Progenitor cell of endocrine pancreas (in vitro differentiated cells): ENCODE results near the gene USP11. TPM values are rescaled to one million over a fixed set of nuclear protein-coding genes. Genes with fewer than 3 reads are reported as not detected.
A peak's percentile ranks its signal among the peaks of the same experiment; 100 is the strongest.

Source experiments
- DNase-seq: peaks from one replicate; pipeline ENCODE4 v3.0.0; 2021; ENCODE audit warnings: low spot score; ENCODE audit not compliant: unreplicated experiment
- H3K27ac Mint-ChIP-seq: 2 replicates; pipeline ENCODE4 v1.8.0; 2021; ENCODE audit warnings: mild to moderate bottlenecking, moderate library complexity, mixed read lengths
- H3K27me3 Mint-ChIP-seq: 2 replicates; pipeline ENCODE4 v1.8.0; 2021; ENCODE audit warnings: mixed read lengths
- H3K36me3 Mint-ChIP-seq: 2 replicates; pipeline ENCODE4 v1.8.0; 2022; ENCODE audit warnings: mixed read lengths; ENCODE audit not compliant: insufficient read depth
- H3K4me1 Mint-ChIP-seq: 2 replicates; pipeline ENCODE4 v1.8.0; 2021; ENCODE audit warnings: low read depth, mixed read lengths
- H3K4me3 Mint-ChIP-seq: 2 replicates; pipeline ENCODE4 v1.8.0; 2021; ENCODE audit warnings: low read depth, mild to moderate bottlenecking, moderate library complexity, mixed read lengths
- H3K9me3 Mint-ChIP-seq: 2 replicates; pipeline ENCODE4 v1.8.0; 2021; ENCODE audit warnings: low read depth, mixed read lengths
- total RNA-seq: library from RNA; stranded (reverse); gene quantifications from 2 replicates; pipeline ENCODE4 v1.2.1, GENCODE V29; 2021
- TF ChIP-seq, protein P1 (sequence below): fragments of 200-600 bp; sonication (generic); IDR thresholded peaks from one replicate; pipeline ENCODE4 v1.5.0; 2021; ENCODE audit warnings: antibody characterized with exemption, mild to moderate bottlenecking; ENCODE audit not compliant: unreplicated experiment

The USP11 gene
- total RNA-seq, 1 donor from 2014 or later = 267 TPM

DNA sequence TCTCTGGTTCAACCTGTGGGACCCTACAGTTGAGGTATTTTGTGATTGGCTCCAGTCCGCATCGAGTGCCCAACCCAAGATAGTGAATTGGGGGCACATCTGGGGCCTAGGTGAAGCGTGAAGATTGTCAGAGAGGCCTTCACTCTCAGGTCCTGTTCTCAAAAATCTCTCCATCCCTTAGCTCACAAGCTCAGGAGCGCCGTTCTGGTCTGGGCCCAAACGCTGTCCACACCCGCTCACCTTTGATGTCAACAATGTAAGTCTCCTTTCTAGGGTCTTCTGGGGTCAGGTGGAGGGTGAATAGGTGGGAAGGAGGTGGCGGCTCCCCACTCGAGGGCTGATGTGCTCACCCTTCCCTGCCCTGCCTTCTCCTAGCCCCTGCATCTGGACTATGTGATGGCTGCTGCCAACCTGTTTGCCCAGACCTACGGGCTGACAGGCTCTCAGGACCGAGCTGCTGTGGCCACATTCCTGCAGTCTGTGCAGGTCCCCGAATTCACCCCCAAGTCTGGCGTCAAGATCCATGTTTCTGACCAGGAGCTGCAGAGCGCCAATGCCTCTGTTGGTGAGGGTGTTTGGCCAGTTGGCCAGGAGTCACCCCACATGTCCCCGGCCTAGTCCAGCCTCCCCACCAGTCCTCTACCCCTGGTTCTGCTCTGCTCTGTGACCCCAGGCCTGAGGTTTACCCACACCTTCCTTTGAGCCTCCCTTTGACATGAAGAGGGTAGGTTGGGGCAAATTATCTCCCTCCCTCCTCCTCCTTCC lies 22.0 kb upstream of the USP11 start:
- DNase-seq = no peak
- H3K36me3 Mint-ChIP-seq = peaks cover 44% of the 10 kb centered on the region
- no peaks in the 10 kb centered on the region for H3K27me3 Mint-ChIP-seq
- peaks cover 2% of the 10 kb centered on the region for H3K4me1 Mint-ChIP-seq
- H3K9me3 Mint-ChIP-seq = no peaks in the 10 kb centered on the region
- no peak overlapping the region for H3K27ac Mint-ChIP-seq
- no peak overlapping the region for H3K4me3 Mint-ChIP-seq
- TF ChIP-seq, protein P1, sequence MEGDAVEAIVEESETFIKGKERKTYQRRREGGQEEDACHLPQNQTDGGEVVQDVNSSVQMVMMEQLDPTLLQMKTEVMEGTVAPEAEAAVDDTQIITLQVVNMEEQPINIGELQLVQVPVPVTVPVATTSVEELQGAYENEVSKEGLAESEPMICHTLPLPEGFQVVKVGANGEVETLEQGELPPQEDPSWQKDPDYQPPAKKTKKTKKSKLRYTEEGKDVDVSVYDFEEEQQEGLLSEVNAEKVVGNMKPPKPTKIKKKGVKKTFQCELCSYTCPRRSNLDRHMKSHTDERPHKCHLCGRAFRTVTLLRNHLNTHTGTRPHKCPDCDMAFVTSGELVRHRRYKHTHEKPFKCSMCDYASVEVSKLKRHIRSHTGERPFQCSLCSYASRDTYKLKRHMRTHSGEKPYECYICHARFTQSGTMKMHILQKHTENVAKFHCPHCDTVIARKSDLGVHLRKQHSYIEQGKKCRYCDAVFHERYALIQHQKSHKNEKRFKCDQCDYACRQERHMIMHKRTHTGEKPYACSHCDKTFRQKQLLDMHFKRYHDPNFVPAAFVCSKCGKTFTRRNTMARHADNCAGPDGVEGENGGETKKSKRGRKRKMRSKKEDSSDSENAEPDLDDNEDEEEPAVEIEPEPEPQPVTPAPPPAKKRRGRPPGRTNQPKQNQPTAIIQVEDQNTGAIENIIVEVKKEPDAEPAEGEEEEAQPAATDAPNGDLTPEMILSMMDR = no peak

DNA sequence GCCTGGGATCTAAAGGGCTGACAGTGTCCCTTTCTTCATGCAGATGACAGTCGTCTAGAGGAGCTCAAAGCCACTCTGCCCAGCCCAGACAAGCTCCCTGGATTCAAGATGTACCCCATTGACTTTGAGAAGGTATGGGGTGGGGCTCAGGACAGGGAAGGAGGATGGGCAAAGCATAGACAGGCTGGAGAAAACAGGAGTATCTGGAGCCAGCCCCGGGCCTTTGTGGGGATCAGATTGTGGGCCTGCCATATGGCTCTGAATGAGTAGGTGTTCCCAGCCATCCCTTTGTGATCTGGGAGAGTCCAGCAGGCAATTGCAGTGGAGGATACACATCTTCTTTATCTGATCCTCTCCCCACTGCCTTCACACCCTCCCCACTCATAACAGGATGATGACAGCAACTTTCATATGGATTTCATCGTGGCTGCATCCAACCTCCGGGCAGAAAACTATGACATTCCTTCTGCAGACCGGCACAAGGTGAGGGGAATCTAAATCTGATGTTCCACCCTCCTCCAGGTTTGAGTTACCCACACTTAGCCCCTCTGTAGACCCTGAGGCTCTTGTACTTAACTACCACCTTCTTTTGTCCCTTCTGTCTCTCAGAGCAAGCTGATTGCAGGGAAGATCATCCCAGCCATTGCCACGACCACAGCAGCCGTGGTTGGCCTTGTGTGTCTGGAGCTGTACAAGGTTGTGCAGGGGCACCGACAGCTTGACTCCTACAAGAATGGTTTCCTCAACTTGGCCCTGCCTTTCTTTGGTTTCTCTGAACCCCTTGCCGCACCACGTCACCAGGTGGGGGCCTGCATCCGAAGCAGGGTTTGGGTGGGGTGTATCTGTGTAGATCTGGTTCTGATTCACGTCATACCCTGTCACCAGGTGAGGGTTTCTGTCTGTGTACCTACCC lies 20.2 kb upstream of the USP11 start:
- no peaks in the 10 kb centered on the region for H3K9me3 Mint-ChIP-seq
- H3K4me3 Mint-ChIP-seq = no peak overlapping the region
- H3K27ac Mint-ChIP-seq = peak overlapping the region; percentile 49
- TF ChIP-seq, protein P1 = no peak
- H3K4me1 Mint-ChIP-seq = peaks cover 17% of the 10 kb centered on the region
- no peaks in the 10 kb centered on the region for H3K27me3 Mint-ChIP-seq
- peaks cover 44% of the 10 kb centered on the region for H3K36me3 Mint-ChIP-seq
- no peak for DNase-seq

GRCh38 chrX:47214435-47215077 lies 18.3 kb upstream of the USP11 start:
- Mint-ChIP-seq H3K27ac (peak overlapping the region; percentile 72), H3K36me3 (peaks cover 38% of the 10 kb centered on the region), H3K9me3 (no peaks in the 10 kb centered on the region), H3K4me1 (peaks cover 22% of the 10 kb centered on the region), H3K27me3 (no peaks in the 10 kb centered on the region), H3K4me3 (no peak overlapping the region)
- DNase-seq = no peak
- TF ChIP-seq, protein P1 = no peak

- Mint-ChIP-seq H3K4me1 (peaks cover 31% of the 10 kb centered on the region), H3K27ac (peak overlapping the region; percentile 42), H3K4me3 (no peak overlapping the region), H3K36me3 (peaks cover 38% of the 10 kb centered on the region), H3K27me3 (no peaks in the 10 kb centered on the region), H3K9me3 (no peaks in the 10 kb centered on the region)
- DNase-seq = no peak
- TF ChIP-seq, protein P1 = no peak
Observed at GRCh38 chrX:47215291-47215900, 17.4 kb upstream of the USP11 start.
